HepG2 (cell line): Measurements from ENCODE around the gene ACVR2A. TPM values are rescaled to one million over a fixed set of nuclear protein-coding genes. Genes with fewer than 3 reads are reported as not detected.

Source experiments
- ATAC-seq: fragments of 200-7000 bp; cut with Tn5 transposase; 3 replicates; pipeline ENCODE4 v1.9.1; 2020; ENCODE audit warnings: mild to moderate bottlenecking, moderate library complexity
- Bru-seq: library from RNA; stranded (reverse); fragments of 400-500 nt; gene quantifications from one replicate; lab custom pipeline; 2021; lab: Mats Ljungman, UMichigan
- BruChase-seq, 2 experiments: library from RNA; stranded (reverse); fragments of 400-500 nt; gene quantifications; one replicate each; lab custom pipeline; 2021; lab: Mats Ljungman, UMichigan
- BruUV-seq: library from RNA; stranded (reverse); fragments of 400-500 nt; replicated peaks from 2 replicates; lab custom pipeline; 2021; lab: Mats Ljungman, UMichigan
- CTCF ChIA-PET: fragments of 300-600 bp; formaldehyde crosslinking; extraction: SDS; loops from one replicate; lab custom pipeline; 2021; ENCODE audit warnings: low total read pairs, inconsistent platforms, low intra/inter-chr PET ratio; lab: Yijun Ruan, JAX
- POLR2A ChIA-PET: fragments of 350-600 bp; sonication (Branson Sonifier 250); formaldehyde crosslinking; loops from one replicate; lab custom pipeline; 2020; ENCODE audit warnings: antibody characterized with exemption, inconsistent platforms; lab: Yijun Ruan, JAX
- DNase-seq: peaks from one replicate; pipeline ENCODE4 v3.0.0-alpha.2; 2015; ENCODE audit warnings: low spot score
- FAIRE-seq: peaks from 3 replicates; lab custom pipeline; 2011; peaks lifted over from hg19 to GRCh38; lab: Jason Lieb, UNC
- H2AFZ ChIP-seq: one replicate; pipeline ENCODE4 v1.6.1; 2011; ENCODE audit warnings: low read length, inconsistent platforms
- H3K27ac ChIP-seq: fragments of 300-600 bp; 3 replicates; pipeline ENCODE4 v1.8.0; 2011; ENCODE audit warnings: mixed run types, mild to moderate bottlenecking, mixed read lengths, low read length, inconsistent platforms; ENCODE audit not compliant: insufficient read depth; ENCODE audit errors: extremely low read length
- H3K27me3 ChIP-seq, 2 experiments: fragments of 200-600 bp in 1 of 2; 2 replicates in 1 of 2; 3 replicates in 1 of 2; pipeline versions ENCODE4 v1.6.0 to v1.8.0; 2011; ENCODE audit warnings: low read length in 2 of 2, mild to moderate bottlenecking in 2 of 2, moderate library complexity in 2 of 2, inconsistent platforms in 1 of 2; ENCODE audit not compliant: insufficient read depth in 2 of 2, control insufficient read depth in 1 of 2
- H3K36me3 ChIP-seq, 2 experiments: fragments of 200-600 bp in 1 of 2; replicated peaks in 1 of 2; 2 replicates in 1 of 2; 3 replicates in 1 of 2; pipeline versions ENCODE4 v1.5.1 to v1.8.0; 2011; ENCODE audit warnings: low read length in 2 of 2, inconsistent platforms in 1 of 2; ENCODE audit not compliant: insufficient read depth in 2 of 2, control insufficient read depth in 1 of 2
- H3K4me1 ChIP-seq: 2 replicates; pipeline ENCODE4 v1.5.1; 2012; ENCODE audit warnings: low read length, inconsistent platforms; ENCODE audit not compliant: insufficient read depth
- H3K4me2 ChIP-seq: 2 replicates; pipeline ENCODE4 v1.6.0; 2011; ENCODE audit warnings: low read depth, low read length, inconsistent platforms
- H3K4me3 ChIP-seq, 3 experiments: fragments of 200-600 bp in 1 of 3; sonication (generic), shearing (Covaris generic) in 1 of 3; replicated peaks in 1 of 3; 2 replicates each; pipeline ENCODE4 v1.5.1; 2011 to 2016; ENCODE audit warnings: low read length in 3 of 3, inconsistent platforms in 2 of 3, low read depth in 2 of 3, mild to moderate bottlenecking in 2 of 3, control low read depth in 1 of 3, mixed read lengths in 1 of 3; ENCODE audit not compliant: insufficient read depth in 1 of 3
- H3K79me2 ChIP-seq: one replicate; pipeline ENCODE4 v1.6.1; 2011; ENCODE audit warnings: low read length, inconsistent platforms; ENCODE audit not compliant: insufficient read depth
- H3K9ac ChIP-seq: 2 replicates; pipeline ENCODE4 v1.6.0; 2011; ENCODE audit warnings: mild to moderate bottlenecking, low read depth, low read length, inconsistent platforms; ENCODE audit not compliant: insufficient read depth
- H3K9me3 ChIP-seq: 2 replicates; pipeline ENCODE4 v1.5.1; 2012; ENCODE audit warnings: mild to moderate bottlenecking, low read length
- H4K20me1 ChIP-seq: 2 replicates; pipeline ENCODE4 v1.6.0; 2011; ENCODE audit warnings: inconsistent platforms, mild to moderate bottlenecking, low read length, moderate library complexity; ENCODE audit not compliant: insufficient read depth
- FOXA3 ChIP-seq: IDR thresholded peaks from 2 replicates; pipeline ENCODE4 v1.6.1; 2016; ENCODE audit warnings: missing genetic modification reagents, missing compliant biosample characterization
- GATAD1 ChIP-seq: IDR thresholded peaks from 2 replicates; pipeline ENCODE4 v1.6.1; 2016; ENCODE audit warnings: missing genetic modification reagents, missing compliant biosample characterization
- HNF4A ChIP-seq: sonication (generic); formaldehyde crosslinking; IDR thresholded peaks from 2 replicates; pipeline ENCODE4 v1.4.0; 2020; ENCODE audit warnings: missing genetic modification reagents
- HOXD1 ChIP-seq: sonication (generic); formaldehyde crosslinking; IDR thresholded peaks from 2 replicates; pipeline ENCODE4 v1.5.0; 2020; ENCODE audit warnings: missing genetic modification reagents
- MXI1 ChIP-seq: IDR thresholded peaks from 3 replicates; pipeline ENCODE4 v1.6.1; 2012; ENCODE audit warnings: low read depth, low read length, inconsistent platforms, borderline replicate concordance
- NCOR1 ChIP-seq: fragments of 200-600 bp; sonication (generic); IDR thresholded peaks from 2 replicates; pipeline ENCODE4 v1.7.0; 2017; ENCODE audit warnings: antibody characterized with exemption, low read length, borderline replicate concordance
- ZBTB7B ChIP-seq: sonication (generic); formaldehyde crosslinking; IDR thresholded peaks from 2 replicates; pipeline ENCODE4 v1.4.0; 2020; ENCODE audit warnings: missing genetic modification reagents
- ZNF253 ChIP-seq: sonication (generic); formaldehyde crosslinking; IDR thresholded peaks from 2 replicates; pipeline ENCODE4 v1.8.0; 2022; ENCODE audit warnings: mild to moderate bottlenecking, missing genetic modification reagents, borderline replicate concordance
- ZNF747 ChIP-seq: sonication (generic); formaldehyde crosslinking; IDR thresholded peaks from 2 replicates; pipeline ENCODE4 v1.8.1; 2023; ENCODE audit warnings: missing genetic modification reagents, mild to moderate bottlenecking, borderline replicate concordance
- ZNF83 ChIP-seq: sonication (generic); formaldehyde crosslinking; IDR thresholded peaks from 2 replicates; pipeline ENCODE4 v1.4.0; 2020; ENCODE audit warnings: missing genetic modification reagents, mild to moderate bottlenecking, borderline replicate concordance
- ZNF878 ChIP-seq: sonication (generic); formaldehyde crosslinking; IDR thresholded peaks from 2 replicates; pipeline ENCODE4 v1.8.1; 2023; ENCODE audit warnings: mild to moderate bottlenecking, missing genetic modification reagents, moderate library complexity
- WGBS: methylation state at CpG from one replicate; pipeline ENCODE4 v1.1.6; 2017; ENCODE audit warnings: low lambda C conversion rate; 5-methylcytosine and 5-hydroxymethylcytosine counted together
- in situ Hi-C: cut with HindIII; loops from 2 replicates; pipeline ENCODE4 v1.10.0; 2017; ENCODE audit warnings: low pct_unique_long_range_greater_than_20kb; ENCODE audit not compliant: extremely low pct_ligation_motif_present
- intact Hi-C: fragments of 100-400 bp; cut with micrococcal nuclease; formaldehyde crosslinking; loops from one replicate; pipeline ENCODE4 v1.10.0; 2022; ENCODE audit not compliant: unreplicated experiment
- long read RNA-seq, 2 experiments: library from RNA in 1 of 2; library from polyadenylated mRNA in 1 of 2; stranded (forward) in 1 of 2; unstranded in 1 of 2; transcript quantifications; one replicate each; pipeline ENCODE4 v2.0.0, GENCODE V29; 2019 to 2022
- polyA minus RNA-seq, 3 experiments: library from RNA; depleted of rRNA, polyadenylated mRNA; stranded (reverse); fragments of >200 nt; gene quantifications; 2 replicates each; pipeline ENCODE4 v1.2.3, GENCODE V29; 2011; ENCODE audit warnings: low replicate concordance in 1 of 3
- polyA plus RNA-seq, 8 experiments: library from polyadenylated mRNA; depleted of rRNA in 3 of 8; stranded (reverse) in 7 of 8; unstranded in 1 of 8; fragments of >200 nt; fragmentation: Illumina TruSeq in 4 of 8; extraction: Trizol in 4 of 8; gene quantifications; 2 replicates each; pipeline versions ENCODE4 v1.2.1 to v1.2.3, GENCODE V29; 2011 to 2016; ENCODE audit warnings: low read depth in 4 of 8, missing spikeins in 1 of 8, mixed read lengths in 1 of 8; ENCODE audit not compliant: insufficient read depth in 1 of 8
- total RNA-seq, 5 experiments: library from RNA; depleted of rRNA; stranded (reverse); fragments of >200 nt; fragmentation: Illumina TruSeq; extraction: Trizol; gene quantifications; 2 replicates each; pipeline ENCODE4 v1.2.3, GENCODE V29; 2016; ENCODE audit warnings: low read depth in 1 of 5
- TF ChIP-seq, protein P1 (sequence below): sonication (generic); formaldehyde crosslinking; IDR thresholded peaks from 2 replicates; pipeline ENCODE4 v1.4.0; 2020; ENCODE audit warnings: missing genetic modification reagents
- TF ChIP-seq, protein P2 (sequence below): sonication (generic); formaldehyde crosslinking; IDR thresholded peaks from 2 replicates; pipeline ENCODE4 v1.5.0; 2020; ENCODE audit warnings: mild to moderate bottlenecking, missing genetic modification reagents, borderline replicate concordance

The ACVR2A gene
- total RNA-seq (2016; rRNA removed; fragmentation: Illumina TruSeq; extraction: Trizol): 9.7 and 18.0 TPM in 2 replicates
- 37.4 and 38.3 TPM in 2 replicates for total RNA-seq (2016; cell fraction: cytosol; rRNA removed; fragmentation: Illumina TruSeq; extraction: Trizol; ENCODE audit: low read depth)
- total RNA-seq (2016; cell fraction: insoluble cytoplasmic fraction; rRNA removed; fragmentation: Illumina TruSeq; extraction: Trizol): 10.1 and 18.1 TPM in 2 replicates
- 18.0 and 18.6 TPM in 2 replicates for total RNA-seq (2016; cell fraction: membrane; rRNA removed; fragmentation: Illumina TruSeq; extraction: Trizol)
- 30.8 and 32.6 TPM in 2 replicates for total RNA-seq (2016; cell fraction: nucleus; rRNA removed; fragmentation: Illumina TruSeq; extraction: Trizol)
- polyA plus RNA-seq (2011; rRNA removed): 8.2 and 8.3 TPM in 2 replicates
- 2.5 and 5.2 TPM in 2 replicates for polyA plus RNA-seq (2011; cell fraction: cytosol; rRNA removed)
- polyA plus RNA-seq (2011; cell fraction: nucleus; rRNA removed): 8.0 and 11.9 TPM in 2 replicates
- polyA plus RNA-seq (2012): 10.7 and 11.9 TPM in 2 replicates
- 0.49 and 0.54 TPM in 2 replicates for polyA plus RNA-seq (2016; cell fraction: cytosol; fragmentation: Illumina TruSeq; extraction: Trizol; ENCODE audit: low read depth)
- polyA plus RNA-seq (2016; cell fraction: insoluble cytoplasmic fraction; fragmentation: Illumina TruSeq; extraction: Trizol; ENCODE audit: low read depth): 4.7 and 5.0 TPM in 2 replicates
- 1.3 and 1.4 TPM in 2 replicates for polyA plus RNA-seq (2016; cell fraction: membrane; fragmentation: Illumina TruSeq; extraction: Trizol; ENCODE audit: low read depth)
- 28.6 and 31.2 TPM in 2 replicates for polyA plus RNA-seq (2016; cell fraction: nucleus; fragmentation: Illumina TruSeq; extraction: Trizol; ENCODE audit: insufficient read depth, low read depth)
- 4.2 and 15.1 TPM in 2 replicates for polyA minus RNA-seq (2011; rRNA and poly(A)+ RNA removed; ENCODE audit: low replicate concordance)
- 17.1 and 25.4 TPM in 2 replicates for polyA minus RNA-seq (2011; cell fraction: cytosol; rRNA and poly(A)+ RNA removed)
- 67.9 and 68.8 TPM in 2 replicates for polyA minus RNA-seq (2011; cell fraction: nucleus; rRNA and poly(A)+ RNA removed)
- percentile 91 among the genes with signal in this experiment for Bru-seq, nascent RNA
- percentile 77 among the genes with signal in this experiment for BruChase-seq, experiment 1, labeled RNA remaining after a 6-hour chase
- BruChase-seq, experiment 2, labeled RNA remaining after a 2-hour chase: percentile 87 among the genes with signal in this experiment
- long read RNA-seq, experiment 1, full-length matches to known transcripts: 23 of 29 reads
- long read RNA-seq, experiment 1, partial matches to known transcripts: 1 of 29 reads
- long read RNA-seq, experiment 1, other reads (novel, unspliced or antisense): 5 of 29 reads
- long read RNA-seq, experiment 2, full-length matches to known transcripts: 3 of 12 reads
- long read RNA-seq, experiment 2, partial matches to known transcripts: 1 of 12 reads
- long read RNA-seq, experiment 2, other reads (novel, unspliced or antisense): 8 of 12 reads

DNA sequence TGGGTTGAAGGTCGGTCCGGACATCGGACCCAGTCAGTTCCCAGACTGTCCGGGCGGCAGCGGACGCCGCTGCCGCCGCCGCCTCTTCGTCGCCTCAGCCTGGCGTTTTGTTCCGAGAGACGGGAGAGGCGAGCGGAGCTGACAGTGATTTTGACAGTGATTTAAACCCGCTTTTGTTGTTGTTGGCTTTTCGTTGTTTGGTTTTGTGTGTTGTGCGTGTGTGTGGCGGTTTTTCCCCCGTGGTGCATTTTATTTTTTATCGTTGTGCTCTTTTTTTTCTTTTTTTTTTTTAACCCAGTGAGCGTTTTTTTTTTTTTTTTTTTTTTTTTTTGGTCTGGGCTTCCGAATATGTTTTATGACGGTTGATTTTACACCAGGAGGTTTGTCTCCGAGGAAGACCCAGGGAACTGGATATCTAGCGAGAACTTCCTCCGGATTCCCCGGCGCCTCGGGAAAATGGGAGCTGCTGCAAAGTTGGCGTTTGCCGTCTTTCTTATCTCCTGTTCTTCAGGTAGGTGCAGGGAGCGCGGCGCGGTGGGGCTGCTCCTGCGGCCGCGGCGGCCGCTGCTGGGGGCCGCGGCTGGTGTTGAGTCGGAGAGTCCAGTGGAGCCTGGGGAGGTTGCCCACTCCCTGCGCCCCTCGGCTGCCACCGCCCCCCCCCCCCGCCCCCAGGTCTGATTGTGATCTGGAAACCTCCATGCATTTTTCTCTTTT, at the start of gene ACVR2A:
ACVR2A (plus strand) TSS at position 333 of the 714 bp plus-strand sequence; CDS start at position 457, 124 bp downstream.
- H3K27me3 ChIP-seq: no peaks in the 10 kb centered on the region; a peak in 2 of 5 replicates
- intact Hi-C loops (loop anchor here (1.0 to 10.0 kb wide), 4 partner anchors 50 to 800 kb away; partner anchors contain the start of genes EPC2 and ORC4), in situ Hi-C loops (no loop called here)
- H3K4me1 ChIP-seq: peaks cover 39% of the 10 kb centered on the region
- H3K36me3 ChIP-seq: no peaks in the 10 kb centered on the region
- no peak within 1 kb of the TSS for H2AFZ ChIP-seq
- FAIRE-seq (no peak), ATAC-seq (peak; percentile 29), DNase-seq (peak; percentile 31)
- CTCF ChIA-PET: no interaction called here
- H3K9me3 ChIP-seq: no peaks in the 10 kb centered on the region
- H3K9ac ChIP-seq: peak within 1 kb of the TSS; percentile 90
- POLR2A ChIA-PET: interaction anchor here (0.6 to 2.2 kb wide), 9 partner anchors 15 to 712 kb away, joined by 3 to 10 read pairs (median 4); partner anchors contain the start of genes MBD5 and ORC4
- peaks cover 50% of the 10 kb centered on the region for H3K79me2 ChIP-seq
- WGBS: under 1% methylated on average over 50 of the region's 51 CpGs
- H4K20me1 ChIP-seq: no peaks in the 10 kb centered on the region
- peak within 1 kb of the TSS; percentile 95 for H3K27ac ChIP-seq
- no TSS peak for BruUV-seq
- peak within 1 kb of the TSS; percentile 88 to 97 (median 94) for H3K4me3 ChIP-seq
- H3K4me2 ChIP-seq: peak within 1 kb of the TSS; percentile 93
- TF ChIP-seq ZBTB7B (CRISPR knock-in tag) (0 out of 2 replicates have a peak, but pooled peaks have one; percentile 28), GATAD1 (CRISPR knock-in tag) (peak; percentile 2; the same call in 1 of the 2 replicates), ZNF253 (no peak), ZNF83 (CRISPR knock-in tag) (no peak), HNF4A (CRISPR knock-in tag) (peak; percentile 35; the same call in 1 of the 2 replicates), MXI1 (0 out of 3 replicates have a peak, but pooled peaks have one; percentile 2), ZNF878 (0 out of 2 replicates have a peak, but pooled peaks have one; percentile 16), NCOR1 (0 out of 2 replicates have a peak, but pooled peaks have one; percentile 54), FOXA3 (CRISPR knock-in tag) (0 out of 2 replicates have a peak, but pooled peaks have one; percentile 15), ZNF747 (no peak), HOXD1 (CRISPR knock-in tag) (0 out of 2 replicates have a peak, but pooled peaks have one; percentile 6)
- TF ChIP-seq, protein P1, sequence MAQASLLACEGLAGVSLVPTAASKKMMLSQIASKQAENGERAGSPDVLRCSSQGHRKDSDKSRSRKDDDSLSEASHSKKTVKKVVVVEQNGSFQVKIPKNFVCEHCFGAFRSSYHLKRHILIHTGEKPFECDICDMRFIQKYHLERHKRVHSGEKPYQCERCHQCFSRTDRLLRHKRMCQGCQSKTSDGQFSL (CRISPR knock-in tag): no peak
- TF ChIP-seq, protein P2, sequence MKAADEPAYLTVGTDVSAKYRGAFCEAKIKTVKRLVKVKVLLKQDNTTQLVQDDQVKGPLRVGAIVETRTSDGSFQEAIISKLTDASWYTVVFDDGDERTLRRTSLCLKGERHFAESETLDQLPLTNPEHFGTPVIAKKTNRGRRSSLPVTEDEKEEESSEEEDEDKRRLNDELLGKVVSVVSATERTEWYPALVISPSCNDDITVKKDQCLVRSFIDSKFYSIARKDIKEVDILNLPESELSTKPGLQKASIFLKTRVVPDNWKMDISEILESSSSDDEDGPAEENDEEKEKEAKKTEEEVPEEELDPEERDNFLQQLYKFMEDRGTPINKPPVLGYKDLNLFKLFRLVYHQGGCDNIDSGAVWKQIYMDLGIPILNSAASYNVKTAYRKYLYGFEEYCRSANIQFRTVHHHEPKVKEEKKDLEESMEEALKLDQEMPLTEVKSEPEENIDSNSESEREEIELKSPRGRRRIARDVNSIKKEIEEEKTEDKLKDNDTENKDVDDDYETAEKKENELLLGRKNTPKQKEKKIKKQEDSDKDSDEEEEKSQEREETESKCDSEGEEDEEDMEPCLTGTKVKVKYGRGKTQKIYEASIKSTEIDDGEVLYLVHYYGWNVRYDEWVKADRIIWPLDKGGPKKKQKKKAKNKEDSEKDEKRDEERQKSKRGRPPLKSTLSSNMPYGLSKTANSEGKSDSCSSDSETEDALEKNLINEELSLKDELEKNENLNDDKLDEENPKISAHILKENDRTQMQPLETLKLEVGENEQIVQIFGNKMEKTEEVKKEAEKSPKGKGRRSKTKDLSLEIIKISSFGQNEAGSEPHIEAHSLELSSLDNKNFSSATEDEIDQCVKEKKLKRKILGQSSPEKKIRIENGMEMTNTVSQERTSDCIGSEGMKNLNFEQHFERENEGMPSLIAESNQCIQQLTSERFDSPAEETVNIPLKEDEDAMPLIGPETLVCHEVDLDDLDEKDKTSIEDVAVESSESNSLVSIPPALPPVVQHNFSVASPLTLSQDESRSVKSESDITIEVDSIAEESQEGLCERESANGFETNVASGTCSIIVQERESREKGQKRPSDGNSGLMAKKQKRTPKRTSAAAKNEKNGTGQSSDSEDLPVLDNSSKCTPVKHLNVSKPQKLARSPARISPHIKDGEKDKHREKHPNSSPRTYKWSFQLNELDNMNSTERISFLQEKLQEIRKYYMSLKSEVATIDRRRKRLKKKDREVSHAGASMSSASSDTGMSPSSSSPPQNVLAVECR: peak; percentile 27; the same call in 1 of the 2 replicates
